HCT116 (cell line): ENCODE results near the gene DHX34. TPM values are rescaled to one million over a fixed set of nuclear protein-coding genes. Genes with fewer than 3 reads are reported as not detected.

ENCODE experiments used
- ATAC-seq: fragments of 200-7000 bp; cut with Tn5 transposase; 2 replicates; pipeline ENCODE4 v1.9.1; 2020; ENCODE audit warnings: mild to moderate bottlenecking, moderate library complexity
- BruUV-seq: library from RNA; stranded (reverse); fragments of 400-500 nt; replicated peaks from 2 replicates; lab custom pipeline; 2021; lab: Mats Ljungman, UMichigan
- CTCF ChIA-PET: fragments of 300-600 bp; sonication (Branson Sonifier 250); formaldehyde crosslinking; loops from one replicate; lab custom pipeline; 2021; ENCODE audit warnings: antibody characterized with exemption; lab: Charles Lee
- POLR2A ChIA-PET: fragments of 300-600, 350-600 bp; sonication (Branson Sonifier 250); formaldehyde crosslinking; loops from one replicate; lab custom pipeline; 2021; ENCODE audit warnings: antibody characterized with exemption; lab: Charles Lee
- RAD21 ChIA-PET, 2 experiments: fragments of 300-600 bp; sonication (Branson Sonifier 250); formaldehyde crosslinking; loops; one replicate each; lab custom pipeline; 2023; ENCODE audit warnings: low total read pairs in 2 of 2; ENCODE audit not compliant: uncharacterized antibody in 2 of 2, unreplicated experiment in 2 of 2, low non-redundant PET in 1 of 2; lab: Charles Lee
- DNase-seq: peaks from one replicate; pipeline ENCODE4 v3.0.0-alpha.2; 2010; ENCODE audit warnings: low read depth, low spot score
- H2AFZ ChIP-seq: fragments of 200-600 bp; shearing (Covaris generic), sonication (generic); 2 replicates; pipeline ENCODE4 v1.6.1; 2017; ENCODE audit warnings: low read depth, mixed run types, mixed read lengths, antibody characterized with exemption, low read length; ENCODE audit not compliant: poor library complexity, severe bottlenecking
- H3K27ac ChIP-seq: 2 replicates; pipeline ENCODE4 v1.5.1; 2012; ENCODE audit warnings: low read depth, low read length
- H3K27me3 ChIP-seq: fragments of 200-600 bp; sonication (generic); 2 replicates; pipeline ENCODE4 v1.6.1; 2016; ENCODE audit warnings: mixed run types, low read length, mixed read lengths; ENCODE audit not compliant: insufficient read depth
- H3K36me3 ChIP-seq, 2 experiments: fragments of 200-500 bp in 1 of 2; fragments of 200-600 bp in 1 of 2; sonication (Bioruptor generic) in 1 of 2; sonication (generic) in 1 of 2; 2 replicates each; pipeline versions ENCODE4 v1.5.1 to v1.6.1; 2014 to 2016; ENCODE audit warnings: low read length in 2 of 2, inconsistent platforms in 1 of 2, mixed read lengths in 1 of 2, mixed run types in 1 of 2; ENCODE audit not compliant: insufficient read depth in 2 of 2, control insufficient read depth in 1 of 2
- H3K4me1 ChIP-seq, 2 experiments: fragments of 200-600 bp in 1 of 2; sonication (generic) in 1 of 2; 2 replicates each; pipeline versions ENCODE4 v1.5.1 to v1.6.1; 2012 to 2017; ENCODE audit warnings: low read length in 2 of 2, inconsistent platforms in 1 of 2, mild to moderate bottlenecking in 1 of 2, mixed read lengths in 1 of 2, mixed run types in 1 of 2, moderate library complexity in 1 of 2; ENCODE audit not compliant: insufficient read depth in 2 of 2, control insufficient read depth in 1 of 2
- H3K4me2 ChIP-seq: fragments of 200-600 bp; sonication (generic); 2 replicates; pipeline ENCODE4 v1.6.1; 2017; ENCODE audit warnings: mixed run types, low read length, mixed read lengths
- H3K4me3 ChIP-seq, 2 experiments: fragments of 200-600 bp in 1 of 2; sonication (generic) in 1 of 2; replicated peaks in 1 of 2; 2 replicates each; pipeline ENCODE4 v1.5.1; 2011 to 2016; ENCODE audit warnings: low read length in 2 of 2, control low read depth in 1 of 2, low read depth in 1 of 2, mild to moderate bottlenecking in 1 of 2, mixed read lengths in 1 of 2, mixed run types in 1 of 2
- H3K79me2 ChIP-seq: fragments of 200-600 bp; sonication (generic); 2 replicates; pipeline ENCODE4 v1.6.1; 2017; ENCODE audit warnings: mild to moderate bottlenecking, mixed run types, low read length, moderate library complexity, mixed read lengths; ENCODE audit not compliant: insufficient read depth
- H3K9ac ChIP-seq: fragments of 200-600 bp; sonication (generic); 2 replicates; pipeline ENCODE4 v1.6.1; 2016; ENCODE audit warnings: low read length, mixed read lengths
- H3K9me2 ChIP-seq: fragments of 200-600 bp; sonication (generic), shearing (Covaris generic); 2 replicates; pipeline ENCODE4 v1.6.1; 2017; ENCODE audit warnings: mixed run types, mild to moderate bottlenecking, moderate library complexity; ENCODE audit not compliant: insufficient read depth
- H3K9me3 ChIP-seq, 2 experiments: fragments of 200-500 bp in 1 of 2; fragments of 200-600 bp in 1 of 2; sonication (Bioruptor generic) in 1 of 2; sonication (generic) in 1 of 2; 2 replicates each; pipeline ENCODE4 v1.6.1; 2014 to 2017; ENCODE audit warnings: low read length in 2 of 2, mixed read lengths in 2 of 2, inconsistent platforms in 1 of 2, low read depth in 1 of 2, mild to moderate bottlenecking in 1 of 2, mixed run types in 1 of 2, moderate library complexity in 1 of 2; ENCODE audit not compliant: control insufficient read depth in 1 of 2, insufficient read depth in 1 of 2
- H4K20me1 ChIP-seq: fragments of 200-600 bp; sonication (generic), shearing (Covaris generic); 2 replicates; pipeline ENCODE4 v1.6.1; 2017; ENCODE audit warnings: mixed run types, mild to moderate bottlenecking, moderate library complexity; ENCODE audit not compliant: insufficient read depth
- ATF3 ChIP-seq: IDR thresholded peaks from 2 replicates; pipeline ENCODE4 v1.6.1; 2012
- CBX3 ChIP-seq: IDR thresholded peaks from 2 replicates; pipeline ENCODE4 v1.6.1; 2012; ENCODE audit warnings: low read depth
- CEBPB ChIP-seq: IDR thresholded peaks from 2 replicates; pipeline ENCODE4 v1.6.1; 2012; ENCODE audit warnings: low read depth
- CTCF ChIP-seq, 3 experiments: fragments of 200-600 bp in 1 of 3; sonication (generic) in 1 of 3; IDR thresholded peaks in 2 of 3; conservative IDR thresholded peaks in 1 of 3; 2 replicates each; pipeline ENCODE4 v1.5.1; 2012 to 2017; ENCODE audit warnings: low read depth in 2 of 3, low read length in 2 of 3, antibody characterized with exemption in 1 of 3, borderline replicate concordance in 1 of 3, control low read depth in 1 of 3, mild to moderate bottlenecking in 1 of 3, mixed read lengths in 1 of 3, mixed run types in 1 of 3, moderate library complexity in 1 of 3; ENCODE audit not compliant: insufficient read depth in 1 of 3
- ELF1 ChIP-seq: IDR thresholded peaks from 2 replicates; pipeline ENCODE4 v1.6.1; 2012; ENCODE audit warnings: low read depth, borderline replicate concordance
- EZH2phosphoT487 ChIP-seq: fragments of 200-600 bp; IDR thresholded peaks from 2 replicates; pipeline ENCODE4 v1.6.1; 2018; ENCODE audit warnings: antibody characterized with exemption, borderline replicate concordance
- FOSL1 ChIP-seq: IDR thresholded peaks from 2 replicates; pipeline ENCODE4 v1.6.1; 2012; ENCODE audit warnings: low read depth
- JUND ChIP-seq: IDR thresholded peaks from 2 replicates; pipeline ENCODE4 v1.6.1; 2012
- MAX ChIP-seq: IDR thresholded peaks from 2 replicates; pipeline ENCODE4 v1.6.1; 2012
- POLR2A ChIP-seq: IDR thresholded peaks from 2 replicates; pipeline ENCODE4 v1.7.0; 2011; ENCODE audit warnings: borderline replicate concordance; ENCODE audit not compliant: insufficient read depth, insufficient read length; ENCODE audit errors: extremely low read depth
- POLR2AphosphoS5 ChIP-seq: IDR thresholded peaks from 2 replicates; pipeline ENCODE4 v1.6.1; 2011; ENCODE audit warnings: mild to moderate bottlenecking, low read depth, low read length, moderate library complexity
- RAD21 ChIP-seq: IDR thresholded peaks from 2 replicates; pipeline ENCODE4 v1.6.1; 2012; ENCODE audit warnings: low read depth, mild to moderate bottlenecking
- SIN3A ChIP-seq: IDR thresholded peaks from 2 replicates; pipeline ENCODE4 v1.6.1; 2012; ENCODE audit warnings: low read depth
- SP1 ChIP-seq: IDR thresholded peaks from 2 replicates; pipeline ENCODE4 v1.6.1; 2012; ENCODE audit warnings: low read depth
- SRF ChIP-seq: IDR thresholded peaks from 2 replicates; pipeline ENCODE4 v1.6.1; 2012; ENCODE audit warnings: low read depth
- TCF7L2 ChIP-seq: IDR thresholded peaks from 2 replicates; pipeline ENCODE4 v1.7.0; 2011; ENCODE audit warnings: borderline replicate concordance, inconsistent platforms; ENCODE audit not compliant: insufficient read depth, insufficient read length; ENCODE audit errors: extremely low read depth
- YY1 ChIP-seq: IDR thresholded peaks from 2 replicates; pipeline ENCODE4 v1.6.1; 2011; ENCODE audit warnings: low read length, low read depth, moderate library complexity, mild to moderate bottlenecking; ENCODE audit not compliant: insufficient replicate concordance; ENCODE audit errors: extremely low read depth
- ZBTB33 ChIP-seq: IDR thresholded peaks from 2 replicates; pipeline ENCODE4 v1.6.1; 2011; ENCODE audit warnings: mild to moderate bottlenecking, low read length, moderate library complexity; ENCODE audit not compliant: insufficient replicate concordance; ENCODE audit errors: extremely low read depth
- ZFX ChIP-seq: fragments of 450-650 bp; IDR thresholded peaks from 2 replicates; pipeline ENCODE4 v1.6.1; 2017
- ZNF274 ChIP-seq: fragments of 200-500 bp; sonication (Bioruptor generic); IDR thresholded peaks from 2 replicates; pipeline ENCODE4 v1.6.1; 2014; ENCODE audit warnings: mild to moderate bottlenecking, low read depth, low read length, inconsistent platforms
- intact Hi-C: fragments of 100-400 bp; cut with micrococcal nuclease; formaldehyde crosslinking; loops from 2 replicates; pipeline ENCODE4 v1.10.0; 2022
- total RNA-seq: library from RNA; stranded (reverse); gene quantifications from one replicate; pipeline ENCODE4 v1.2.1, GENCODE V29; 2021; ENCODE audit not compliant: unreplicated experiment

DHX34 gene
- total RNA-seq, 1 experiment from 2014 or later, result 30.5 TPM

- no peak for DNase-seq
- Histone ChIP-seq H3K9me2 (no peaks in the 10 kb centered on the region), H3K36me3 (no peaks in the 10 kb centered on the region), H4K20me1 (no peaks in the 10 kb centered on the region), H3K27ac (no peak overlapping the region), H3K27me3 (peaks cover 20% of the 10 kb centered on the region; the same call in 1 of the 2 replicates), H3K9ac (no peak overlapping the region), H3K79me2 (no peaks in the 10 kb centered on the region), H2AFZ (no peak overlapping the region), H3K4me2 (no peak overlapping the region), H3K4me3 (no peak overlapping the region), H3K9me3 (no peaks in the 10 kb centered on the region), H3K4me1 (peaks cover 10 to 18% of the 10 kb centered on the region in 2 experiments)
- no peak for ATAC-seq
- ChIA-PET RAD21 (no interaction called here), CTCF (no interaction called here), POLR2A (no interaction called here)
- BruUV-seq, result no TSS peak
- intact Hi-C loops, result no loop called here
- TF ChIP-seq CBX3 (no peak), ATF3 (no peak), POLR2A (no peak), POLR2AphosphoS5 (no peak), RAD21 (no peak), CEBPB (no peak), ZNF274 (no peak), YY1 (no peak), SRF (no peak), MAX (no peak), JUND (no peak), SIN3A (no peak), FOSL1 (no peak), CTCF (IDR thresholded peaks at IDR 0.05 in 2 of 3, conservative IDR thresholded peaks at IDR 0.05 in 1 of 3; ENCODE audit: borderline replicate concordance in 1 of 3, insufficient read depth in 1 of 3, low read depth in 2 of 3, low read length in 2 of 3) (no peak), EZH2phosphoT487 (no peak), ZFX (no peak), ELF1 (no peak), SP1 (no peak), ZBTB33 (no peak), TCF7L2 (no peak)
Observed at GRCh38 chr19:47419789-47420188, 70.7 kb downstream of the DHX34 start.
